K562 (cell line): ENCODE data around the gene RUNDC3A. TPM values are rescaled to one million over a fixed set of nuclear protein-coding genes. Genes with fewer than 3 reads are reported as not detected.

Experiments used
- ATAC-seq: fragments of 200-7000 bp; cut with Tn5 transposase; 3 replicates; pipeline ENCODE4 v1.9.1; 2020; ENCODE audit warnings: moderate library complexity
- BruUV-seq: library from RNA; stranded (reverse); fragments of 400-500 nt; replicated peaks from 2 replicates; lab custom pipeline; 2021; lab: Mats Ljungman, UMichigan
- CTCF ChIA-PET: fragments of 300-600 bp; formaldehyde crosslinking; extraction: SDS; loops from one replicate; lab custom pipeline; 2021; ENCODE audit warnings: low intra/inter-chr PET ratio; lab: Yijun Ruan, JAX
- POLR2A ChIA-PET: fragments of 300-600, 350-650 bp; sonication (Branson Sonifier 250); formaldehyde crosslinking; extraction: SDS; loops from one replicate; lab custom pipeline; 2021; ENCODE audit warnings: antibody characterized with exemption, inconsistent platforms; lab: Yijun Ruan, JAX
- DNase-seq, 4 experiments: peaks; one replicate each; pipeline versions ENCODE4 v3.0.0 to v3.0.0-alpha.2; 2011 to 2018; ENCODE audit warnings: low spot score in 3 of 4, mixed read lengths in 3 of 4; ENCODE audit errors: extremely low read depth in 1 of 4
- FAIRE-seq: peaks from 2 replicates; lab custom pipeline; 2011; peaks lifted over from hg19 to GRCh38; lab: Jason Lieb, UNC
- H2AFZ ChIP-seq: 2 replicates; pipeline ENCODE4 v1.6.0; 2011; ENCODE audit warnings: low read depth, low read length, control low read depth, inconsistent platforms
- H3K27ac ChIP-seq: fragments of 200-600 bp; 3 replicates; pipeline ENCODE4 v1.8.0; 2011; ENCODE audit warnings: low read depth, mild to moderate bottlenecking, control low read depth, inconsistent platforms, low read length, moderate library complexity, mixed read lengths; ENCODE audit errors: extremely low read depth
- H3K27me3 ChIP-seq, 2 experiments: fragments of 300-600 bp in 1 of 2; 2 replicates in 1 of 2; 3 replicates in 1 of 2; pipeline versions ENCODE4 v1.6.0 to v1.8.0; 2011; ENCODE audit warnings: inconsistent platforms in 2 of 2, low read length in 2 of 2, mild to moderate bottlenecking in 1 of 2, mixed read lengths in 1 of 2, moderate library complexity in 1 of 2; ENCODE audit not compliant: control insufficient read depth in 2 of 2, insufficient read depth in 2 of 2
- H3K36me3 ChIP-seq: fragments of 300-600 bp; 3 replicates; pipeline ENCODE4 v1.8.0; 2011; ENCODE audit warnings: mild to moderate bottlenecking, low read length, inconsistent platforms; ENCODE audit not compliant: control insufficient read depth, insufficient read depth
- H3K4me1 ChIP-seq, 2 experiments: fragments of 200-600 bp in 1 of 2; replicated peaks in 1 of 2; 2 replicates in 1 of 2; 3 replicates in 1 of 2; pipeline versions ENCODE4 v1.5.1 to v1.8.0; 2011; ENCODE audit warnings: inconsistent platforms in 2 of 2, low read length in 2 of 2, mild to moderate bottlenecking in 1 of 2, mixed read lengths in 1 of 2, moderate library complexity in 1 of 2; ENCODE audit not compliant: control insufficient read depth in 2 of 2, insufficient read depth in 2 of 2
- H3K4me2 ChIP-seq: 2 replicates; pipeline ENCODE4 v1.6.1; 2011; ENCODE audit warnings: low read length, control low read depth, inconsistent platforms, mixed read lengths; ENCODE audit not compliant: insufficient read depth
- H3K4me3 ChIP-seq: fragments of 200-600 bp; sonication (generic), shearing (Covaris generic); 2 replicates; pipeline ENCODE4 v1.5.1; 2016; ENCODE audit warnings: control low read depth, inconsistent platforms
- H3K79me2 ChIP-seq: fragments of 200-600 bp; 3 replicates; pipeline ENCODE4 v1.8.0; 2011; ENCODE audit warnings: low read length, inconsistent platforms; ENCODE audit not compliant: control insufficient read depth, insufficient read depth
- H3K9ac ChIP-seq, 2 experiments: 2 replicates each; pipeline versions ENCODE4 v1.6.0 to v1.6.1; 2011; ENCODE audit warnings: low read depth in 2 of 2, low read length in 2 of 2, control low read depth in 1 of 2, inconsistent platforms in 1 of 2, mild to moderate bottlenecking in 1 of 2, mixed read lengths in 1 of 2; ENCODE audit not compliant: insufficient read depth in 1 of 2
- H3K9me1 ChIP-seq: one replicate; pipeline ENCODE4 v1.6.0; 2011; ENCODE audit warnings: inconsistent platforms, mild to moderate bottlenecking, low read length, moderate library complexity; ENCODE audit not compliant: control insufficient read depth, insufficient read depth
- H3K9me3 ChIP-seq: replicated peaks from 2 replicates; pipeline ENCODE4 v1.5.1; 2011; ENCODE audit warnings: low read depth, low read length, inconsistent platforms; ENCODE audit not compliant: control insufficient read depth, insufficient read depth
- H4K20me1 ChIP-seq: replicated peaks from 2 replicates; pipeline ENCODE4 v1.6.1; 2011; ENCODE audit warnings: low read length, inconsistent platforms, mixed read lengths; ENCODE audit not compliant: control insufficient read depth, insufficient read depth
- ADNP ChIP-seq: fragments of 200-800 bp; sonication (Bioruptor generic); IDR thresholded peaks from 2 replicates; pipeline ENCODE4 v1.6.1; 2016; ENCODE audit warnings: missing genetic modification characterization, missing compliant biosample characterization
- BCOR ChIP-seq: fragments of 450-650 bp; IDR thresholded peaks from 2 replicates; pipeline ENCODE4 v1.6.1; 2016
- CBX1 ChIP-seq: sonication (generic); IDR thresholded peaks from 2 replicates; pipeline ENCODE4 v1.6.1; 2016; ENCODE audit warnings: antibody characterized with exemption, low read depth, mild to moderate bottlenecking
- CHD4 ChIP-seq: fragments of 200-600 bp; sonication (generic); IDR thresholded peaks from 3 replicates; pipeline ENCODE4 v1.6.1; 2012; ENCODE audit warnings: low read depth, mild to moderate bottlenecking, mixed read lengths, low read length, inconsistent platforms; ENCODE audit not compliant: insufficient read depth, insufficient replicate concordance, poor library complexity, severe bottlenecking
- HDGF ChIP-seq: fragments of 450-650 bp; IDR thresholded peaks from 2 replicates; pipeline ENCODE4 v1.6.1; 2016
- JUND ChIP-seq, 2 experiments: IDR thresholded peaks; 2 replicates in 1 of 2; 3 replicates in 1 of 2; pipeline ENCODE4 v1.6.1; 2011; ENCODE audit warnings: borderline replicate concordance in 2 of 2, low read depth in 2 of 2, low read length in 2 of 2, improper control_type of control experiment in 1 of 2, missing biosample characterization in 1 of 2, missing genetic modification characterization in 1 of 2, missing genetic modification reagents in 1 of 2
- KDM1A ChIP-seq, 2 experiments: fragments of 450-650 bp; IDR thresholded peaks; 2 replicates each; pipeline ENCODE4 v1.6.1; 2016; ENCODE audit warnings: mild to moderate bottlenecking in 2 of 2
- PHF20 ChIP-seq: fragments of 450-650 bp; IDR thresholded peaks from 2 replicates; pipeline ENCODE4 v1.6.1; 2018; ENCODE audit not compliant: partially characterized antibody
- RBM25 ChIP-seq: fragments of 200-400 bp; formaldehyde crosslinking; IDR thresholded peaks from 2 replicates; pipeline ENCODE4 v1.6.1; 2018; ENCODE audit warnings: low read length, low read depth, moderate library complexity; ENCODE audit not compliant: severe bottlenecking
- SAFB ChIP-seq: fragments of 200-400 bp; formaldehyde crosslinking; IDR thresholded peaks from 2 replicates; pipeline ENCODE4 v1.6.1; 2017; ENCODE audit warnings: low read depth, low read length, borderline replicate concordance
- SMARCA5 ChIP-seq: fragments of 450-650 bp; IDR thresholded peaks from 2 replicates; pipeline ENCODE4 v1.6.1; 2016
- WGBS: fragments of 100-300 bp; shearing (Covaris generic); methylation state at CpG from one replicate; pipeline ENCODE4 v1.1.6; 2016; ENCODE audit warnings: low coverage, mixed read lengths; ENCODE audit not compliant: insufficient coverage; ENCODE audit errors: missing lambda C conversion rate; 5-methylcytosine and 5-hydroxymethylcytosine counted together
- in situ Hi-C: fragments of 300-500 bp; cut with MboI; formaldehyde crosslinking; loops from 4 replicates; pipeline ENCODE4 v1.15.0; 2018; ENCODE audit warnings: inconsistent platforms, mixed read lengths
- intact Hi-C: fragments of 100-400 bp; cut with micrococcal nuclease; formaldehyde crosslinking; loops from 2 replicates; pipeline ENCODE4 v1.14.2; 2022
- polyA plus RNA-seq, 8 experiments: library from polyadenylated mRNA; depleted of rRNA in 4 of 8; stranded (reverse) in 5 of 8; unstranded in 3 of 8; fragments of >200 nt; fragmentation: Nextera tagmentation in 2 of 8; fragmentation: Illumina TruSeq in 1 of 8; extraction: Ambion mirVana in 2 of 8; extraction: Trizol in 1 of 8; gene quantifications; 2 replicates each; pipeline versions ENCODE4 v1.2.1 to v1.2.3, GENCODE V29; 2011 to 2014; ENCODE audit warnings: inconsistent platforms in 1 of 8, missing spikeins in 1 of 8
- total RNA-seq, 7 experiments: library from RNA; depleted of rRNA in 6 of 7; stranded (reverse); fragments of >200 nt in 6 of 7; fragmentation: Illumina TruSeq in 2 of 7; extraction: Trizol in 2 of 7; gene quantifications; 2 replicates each; pipeline versions ENCODE4 v1.2.1 to v1.2.3, GENCODE V29; 2011 to 2021; ENCODE audit warnings: low replicate concordance in 1 of 7
- TF ChIP-seq, protein P1 (sequence below), 3 experiments: fragments of 200-800 bp in 1 of 3; sonication (Bioruptor generic) in 1 of 3; sonication (generic) in 1 of 3; formaldehyde crosslinking in 1 of 3; IDR thresholded peaks; 2 replicates each; pipeline versions ENCODE4 v1.6.1 to v1.8.0; 2016 to 2022; ENCODE audit warnings: mild to moderate bottlenecking in 2 of 3, missing compliant biosample characterization in 2 of 3, missing genetic modification characterization in 2 of 3, missing genetic modification reagents in 1 of 3
- TF ChIP-seq, protein P2 (sequence below): fragments of 250-450 bp; sonication (Bioruptor Pico); IDR thresholded peaks from 2 replicates; pipeline ENCODE4 v1.4.0; 2020; ENCODE audit warnings: borderline replicate concordance
- TF ChIP-seq, protein P3 (sequence below): fragments of 450-650 bp; IDR thresholded peaks from 2 replicates; pipeline ENCODE4 v1.6.1; 2016; ENCODE audit warnings: mild to moderate bottlenecking

RUNDC3A gene
- total and polyA plus RNA-seq, 9 of the 15 experiments (the other 6 are each of a cell fraction or from before 2014, with no cell fraction given), result not detected

DNA sequence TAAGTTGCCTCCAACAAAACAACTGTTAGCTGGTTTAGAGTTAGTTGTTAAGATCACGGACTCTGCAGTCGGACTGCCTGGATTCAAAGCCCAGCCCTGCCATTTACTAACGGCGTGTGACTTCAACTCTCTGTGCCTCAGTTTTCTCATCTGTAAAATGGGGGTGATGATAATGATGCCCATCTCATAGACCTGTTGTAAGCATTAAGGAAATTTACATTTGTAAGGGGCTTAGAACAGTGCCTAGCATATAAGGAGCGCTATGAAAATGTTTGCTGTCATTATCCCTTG lies 41.3 kb upstream of the RUNDC3A start:
- H3K27ac ChIP-seq, result no peak overlapping the region
- H3K79me2 ChIP-seq, result no peaks in the 10 kb centered on the region
- BruUV-seq, result no TSS peak
- peaks cover 41 to 54% of the 10 kb centered on the region in 2 experiments for H3K4me1 ChIP-seq
- ChIA-PET CTCF (no interaction called here), POLR2A (interaction anchor here (0.6 to 1.4 kb wide), 6 partner anchors 8 to 60 kb away, joined by 4 to 5 read pairs (median 4); partner anchors contain the start of gene UBTF)
- no peak overlapping the region for H2AFZ ChIP-seq
- 18% methylated on average over 5 of the region's 5 CpGs for WGBS
- DNase-seq (no peak), FAIRE-seq (no peak), ATAC-seq (no peak)
- H3K9ac ChIP-seq, result no peak overlapping the region; a peak in 1 of 4 replicates
- no peaks in the 10 kb centered on the region for H3K27me3 ChIP-seq
- H3K36me3 ChIP-seq, result no peaks in the 10 kb centered on the region
- peaks cover 7% of the 10 kb centered on the region for H3K9me1 ChIP-seq
- no peak overlapping the region for H3K4me3 ChIP-seq
- in situ Hi-C loops, result no loop called here
- intact Hi-C loops, result loop anchor here (2.0 kb wide), 2 partner anchors 22 to 58 kb away; partner anchors contain the start of gene SLC25A39
- H4K20me1 ChIP-seq, result peaks cover 10% of the 10 kb centered on the region; the same call in 1 of the 2 replicates
- no peaks in the 10 kb centered on the region for H3K9me3 ChIP-seq
- H3K4me2 ChIP-seq, result peak overlapping the region; percentile 46
- TF ChIP-seq PHF20, result peak; percentile 9
- TF ChIP-seq SAFB, result no peak
- TF ChIP-seq, protein P1, sequence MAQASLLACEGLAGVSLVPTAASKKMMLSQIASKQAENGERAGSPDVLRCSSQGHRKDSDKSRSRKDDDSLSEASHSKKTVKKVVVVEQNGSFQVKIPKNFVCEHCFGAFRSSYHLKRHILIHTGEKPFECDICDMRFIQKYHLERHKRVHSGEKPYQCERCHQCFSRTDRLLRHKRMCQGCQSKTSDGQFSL (CRISPR knock-in tag; IDR thresholded peaks at IDR 0.05), result no peak
- TF ChIP-seq, protein P1 (tag; IDR thresholded peaks at IDR 0.05), result 0 out of 4 replicates have a peak, but pooled peaks of 1 of the 2 experiments have one; percentile 42
- TF ChIP-seq, protein P2, sequence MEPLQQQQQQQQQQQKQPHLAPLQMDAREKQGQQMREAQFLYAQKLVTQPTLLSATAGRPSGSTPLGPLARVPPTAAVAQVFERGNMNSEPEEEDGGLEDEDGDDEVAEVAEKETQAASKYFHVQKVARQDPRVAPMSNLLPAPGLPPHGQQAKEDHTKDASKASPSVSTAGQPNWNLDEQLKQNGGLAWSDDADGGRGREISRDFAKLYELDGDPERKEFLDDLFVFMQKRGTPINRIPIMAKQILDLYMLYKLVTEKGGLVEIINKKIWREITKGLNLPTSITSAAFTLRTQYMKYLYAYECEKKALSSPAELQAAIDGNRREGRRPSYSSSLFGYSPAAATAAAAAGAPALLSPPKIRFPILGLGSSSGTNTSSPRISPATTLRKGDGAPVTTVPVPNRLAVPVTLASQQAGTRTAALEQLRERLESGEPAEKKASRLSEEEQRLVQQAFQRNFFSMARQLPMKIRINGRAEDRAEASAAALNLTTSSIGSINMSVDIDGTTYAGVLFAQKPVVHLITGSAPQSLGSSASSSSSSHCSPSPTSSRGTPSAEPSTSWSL, result no peak
- peak; percentile 86 for TF ChIP-seq CHD4
- peak; percentile 92; the same call in 1 of the 2 replicates for TF ChIP-seq SMARCA5
- TF ChIP-seq HDGF, result peak; percentile 95
- peak; percentile 98 for TF ChIP-seq BCOR
- TF ChIP-seq KDM1A (IDR thresholded peaks at IDR 0.05), result peak; percentile 55 to 79
- peak; percentile 96 for TF ChIP-seq ADNP (tag)
- no peak for TF ChIP-seq JUND (IDR thresholded peaks at IDR 0.05; ENCODE audit: borderline replicate concordance, low read depth, low read length)
- TF ChIP-seq JUND (tag; IDR thresholded peaks at IDR 0.05; ENCODE audit: borderline replicate concordance, low read depth, low read length), result 0 out of 3 replicates have a peak, but pooled peaks have one; percentile 17
- TF ChIP-seq, protein P3, sequence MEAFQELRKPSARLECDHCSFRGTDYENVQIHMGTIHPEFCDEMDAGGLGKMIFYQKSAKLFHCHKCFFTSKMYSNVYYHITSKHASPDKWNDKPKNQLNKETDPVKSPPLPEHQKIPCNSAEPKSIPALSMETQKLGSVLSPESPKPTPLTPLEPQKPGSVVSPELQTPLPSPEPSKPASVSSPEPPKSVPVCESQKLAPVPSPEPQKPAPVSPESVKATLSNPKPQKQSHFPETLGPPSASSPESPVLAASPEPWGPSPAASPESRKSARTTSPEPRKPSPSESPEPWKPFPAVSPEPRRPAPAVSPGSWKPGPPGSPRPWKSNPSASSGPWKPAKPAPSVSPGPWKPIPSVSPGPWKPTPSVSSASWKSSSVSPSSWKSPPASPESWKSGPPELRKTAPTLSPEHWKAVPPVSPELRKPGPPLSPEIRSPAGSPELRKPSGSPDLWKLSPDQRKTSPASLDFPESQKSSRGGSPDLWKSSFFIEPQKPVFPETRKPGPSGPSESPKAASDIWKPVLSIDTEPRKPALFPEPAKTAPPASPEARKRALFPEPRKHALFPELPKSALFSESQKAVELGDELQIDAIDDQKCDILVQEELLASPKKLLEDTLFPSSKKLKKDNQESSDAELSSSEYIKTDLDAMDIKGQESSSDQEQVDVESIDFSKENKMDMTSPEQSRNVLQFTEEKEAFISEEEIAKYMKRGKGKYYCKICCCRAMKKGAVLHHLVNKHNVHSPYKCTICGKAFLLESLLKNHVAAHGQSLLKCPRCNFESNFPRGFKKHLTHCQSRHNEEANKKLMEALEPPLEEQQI, result no peak
- TF ChIP-seq CBX1, result peak; percentile 87; the same call in 1 of the 2 replicates
- TF ChIP-seq RBM25, result peak; percentile 97
